Measurements from ENCODE around the gene PNKD.

DNA sequence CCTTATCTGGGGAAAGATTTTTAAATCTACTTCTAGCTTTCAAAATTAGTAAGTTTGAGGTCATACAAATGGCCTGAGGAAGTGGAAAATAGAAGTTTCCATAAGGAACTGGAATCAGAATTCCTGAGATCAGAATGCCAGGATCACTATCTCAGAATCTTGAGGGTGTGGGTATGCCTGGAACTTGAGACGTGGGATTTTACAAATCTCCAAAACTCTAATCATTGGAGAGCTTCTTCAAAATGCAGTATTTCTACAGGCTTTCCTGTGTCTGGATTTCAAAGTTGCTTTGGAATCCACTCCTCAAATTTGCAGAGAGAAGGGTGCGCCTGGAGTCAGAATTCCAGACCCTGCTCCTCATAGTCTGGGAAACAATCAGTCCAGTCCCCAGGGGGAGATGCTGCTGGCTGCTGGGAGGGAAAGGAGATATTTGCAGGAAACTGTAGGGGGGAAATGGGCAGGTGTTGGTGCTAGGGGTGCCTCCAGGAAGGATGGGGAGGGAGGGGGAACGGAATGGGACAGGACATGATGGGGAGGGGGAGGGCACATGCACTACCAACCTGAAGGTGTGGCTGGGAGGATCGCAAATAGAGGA, 55.3 kb downstream of the PNKD start:
- TF ChIP-seq, protein P1, sequence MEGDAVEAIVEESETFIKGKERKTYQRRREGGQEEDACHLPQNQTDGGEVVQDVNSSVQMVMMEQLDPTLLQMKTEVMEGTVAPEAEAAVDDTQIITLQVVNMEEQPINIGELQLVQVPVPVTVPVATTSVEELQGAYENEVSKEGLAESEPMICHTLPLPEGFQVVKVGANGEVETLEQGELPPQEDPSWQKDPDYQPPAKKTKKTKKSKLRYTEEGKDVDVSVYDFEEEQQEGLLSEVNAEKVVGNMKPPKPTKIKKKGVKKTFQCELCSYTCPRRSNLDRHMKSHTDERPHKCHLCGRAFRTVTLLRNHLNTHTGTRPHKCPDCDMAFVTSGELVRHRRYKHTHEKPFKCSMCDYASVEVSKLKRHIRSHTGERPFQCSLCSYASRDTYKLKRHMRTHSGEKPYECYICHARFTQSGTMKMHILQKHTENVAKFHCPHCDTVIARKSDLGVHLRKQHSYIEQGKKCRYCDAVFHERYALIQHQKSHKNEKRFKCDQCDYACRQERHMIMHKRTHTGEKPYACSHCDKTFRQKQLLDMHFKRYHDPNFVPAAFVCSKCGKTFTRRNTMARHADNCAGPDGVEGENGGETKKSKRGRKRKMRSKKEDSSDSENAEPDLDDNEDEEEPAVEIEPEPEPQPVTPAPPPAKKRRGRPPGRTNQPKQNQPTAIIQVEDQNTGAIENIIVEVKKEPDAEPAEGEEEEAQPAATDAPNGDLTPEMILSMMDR (IDR thresholded peaks at IDR 0.05; ENCODE audit: insufficient read depth, low read length): no peak
- TF ChIP-seq POLR2AphosphoS5 (IDR thresholded peaks at IDR 0.05; ENCODE audit: low read depth): no peak
- TF ChIP-seq GABPA (IDR thresholded peaks at IDR 0.05; ENCODE audit: low read depth): no peak
- TF ChIP-seq, protein P2, sequence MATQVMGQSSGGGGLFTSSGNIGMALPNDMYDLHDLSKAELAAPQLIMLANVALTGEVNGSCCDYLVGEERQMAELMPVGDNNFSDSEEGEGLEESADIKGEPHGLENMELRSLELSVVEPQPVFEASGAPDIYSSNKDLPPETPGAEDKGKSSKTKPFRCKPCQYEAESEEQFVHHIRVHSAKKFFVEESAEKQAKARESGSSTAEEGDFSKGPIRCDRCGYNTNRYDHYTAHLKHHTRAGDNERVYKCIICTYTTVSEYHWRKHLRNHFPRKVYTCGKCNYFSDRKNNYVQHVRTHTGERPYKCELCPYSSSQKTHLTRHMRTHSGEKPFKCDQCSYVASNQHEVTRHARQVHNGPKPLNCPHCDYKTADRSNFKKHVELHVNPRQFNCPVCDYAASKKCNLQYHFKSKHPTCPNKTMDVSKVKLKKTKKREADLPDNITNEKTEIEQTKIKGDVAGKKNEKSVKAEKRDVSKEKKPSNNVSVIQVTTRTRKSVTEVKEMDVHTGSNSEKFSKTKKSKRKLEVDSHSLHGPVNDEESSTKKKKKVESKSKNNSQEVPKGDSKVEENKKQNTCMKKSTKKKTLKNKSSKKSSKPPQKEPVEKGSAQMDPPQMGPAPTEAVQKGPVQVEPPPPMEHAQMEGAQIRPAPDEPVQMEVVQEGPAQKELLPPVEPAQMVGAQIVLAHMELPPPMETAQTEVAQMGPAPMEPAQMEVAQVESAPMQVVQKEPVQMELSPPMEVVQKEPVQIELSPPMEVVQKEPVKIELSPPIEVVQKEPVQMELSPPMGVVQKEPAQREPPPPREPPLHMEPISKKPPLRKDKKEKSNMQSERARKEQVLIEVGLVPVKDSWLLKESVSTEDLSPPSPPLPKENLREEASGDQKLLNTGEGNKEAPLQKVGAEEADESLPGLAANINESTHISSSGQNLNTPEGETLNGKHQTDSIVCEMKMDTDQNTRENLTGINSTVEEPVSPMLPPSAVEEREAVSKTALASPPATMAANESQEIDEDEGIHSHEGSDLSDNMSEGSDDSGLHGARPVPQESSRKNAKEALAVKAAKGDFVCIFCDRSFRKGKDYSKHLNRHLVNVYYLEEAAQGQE (IDR thresholded peaks at IDR 0.05; ENCODE audit: insufficient replicate concordance, low read depth): no peak
- no peak for TF ChIP-seq SPI1 (IDR thresholded peaks at IDR 0.05; ENCODE audit: borderline replicate concordance, low read depth)
